ENCODE measurements around the gene COG3.
A peak's percentile ranks its signal among the peaks of the same experiment; 100 is the strongest.

The COG3 gene

GRCh38 chr13:45545686-45546409 is 81.1 kb downstream of the COG3 start:
- no peak for TF ChIP-seq CTCF (IDR thresholded peaks at IDR 0.05)
- peaks cover 3% of the 10 kb centered on the region for H3K27me3 Mint-ChIP-seq (ENCODE audit: low read depth, poor library complexity)
- peaks cover 7% of the 10 kb centered on the region for H3K4me1 Mint-ChIP-seq
- no peak for DNase-seq
- H3K36me3 Mint-ChIP-seq (ENCODE audit: low read depth), result no peaks in the 10 kb centered on the region
- H3K27ac Mint-ChIP-seq, result no peak overlapping the region
- H3K4me3 Mint-ChIP-seq, result no peak overlapping the region
- no peaks in the 10 kb centered on the region for H3K9me3 Mint-ChIP-seq

- H3K4me3 Mint-ChIP-seq, result no peak overlapping the region
- H3K27me3 Mint-ChIP-seq (ENCODE audit: low read depth, poor library complexity), result peaks cover 6% of the 10 kb centered on the region
- TF ChIP-seq CTCF (IDR thresholded peaks at IDR 0.05), result no peak
- no peak for DNase-seq
- H3K9me3 Mint-ChIP-seq, result no peaks in the 10 kb centered on the region
- no peak overlapping the region for H3K27ac Mint-ChIP-seq
- H3K4me1 Mint-ChIP-seq, result peaks cover 7% of the 10 kb centered on the region
- H3K36me3 Mint-ChIP-seq (ENCODE audit: low read depth), result no peaks in the 10 kb centered on the region
Measured at GRCh38 chr13:45546410-45546765, 81.6 kb downstream of the COG3 start.

- H3K9me3 Mint-ChIP-seq, result no peaks in the 10 kb centered on the region
- H3K27me3 Mint-ChIP-seq (ENCODE audit: low read depth, poor library complexity), result peaks cover 6% of the 10 kb centered on the region
- no peak overlapping the region for H3K4me3 Mint-ChIP-seq
- H3K4me1 Mint-ChIP-seq, result peaks cover 7% of the 10 kb centered on the region
- no peaks in the 10 kb centered on the region for H3K36me3 Mint-ChIP-seq (ENCODE audit: low read depth)
- peak overlapping the region; percentile 41 for H3K27ac Mint-ChIP-seq
- TF ChIP-seq CTCF (IDR thresholded peaks at IDR 0.05), result no peak
- no peak for DNase-seq
Measured at GRCh38 chr13:45548281-45548680, 83.5 kb downstream of the COG3 start.

GRCh38 chr13:45554604-45555109 is 89.9 kb downstream of the COG3 start:
- H3K9me3 Mint-ChIP-seq, result peaks cover 18% of the 10 kb centered on the region
- no peak overlapping the region for H3K4me3 Mint-ChIP-seq
- no peaks in the 10 kb centered on the region for H3K36me3 Mint-ChIP-seq (ENCODE audit: low read depth)
- no peak overlapping the region for H3K27ac Mint-ChIP-seq
- no peak for DNase-seq
- H3K27me3 Mint-ChIP-seq (ENCODE audit: low read depth, poor library complexity), result peaks cover 6% of the 10 kb centered on the region
- no peaks in the 10 kb centered on the region for H3K4me1 Mint-ChIP-seq
- no peak for TF ChIP-seq CTCF (IDR thresholded peaks at IDR 0.05)

- Mint-ChIP-seq H3K4me3 (no peak overlapping the region), H3K27ac (no peak overlapping the region), H3K27me3 (ENCODE audit: low read depth, poor library complexity) (peaks cover 10% of the 10 kb centered on the region), H3K4me1 (no peaks in the 10 kb centered on the region), H3K9me3 (peaks cover 17% of the 10 kb centered on the region), H3K36me3 (ENCODE audit: low read depth) (peaks cover 4% of the 10 kb centered on the region)
- TF ChIP-seq CTCF (IDR thresholded peaks at IDR 0.05), result no peak
- no peak for DNase-seq
Measured at GRCh38 chr13:45564133-45564776, 99.5 kb downstream of the COG3 start.
